Hepatocyte (in vitro differentiated cells): ENCODE measurements around the gene DPYD.

Experiments used
- EZH2 ChIP-seq: fragments of 200-600 bp; sonication (generic); IDR thresholded peaks from 2 replicates; pipeline ENCODE4 v1.6.1; 2016; ENCODE audit warnings: antibody characterized with exemption, mild to moderate bottlenecking, borderline replicate concordance
- TF ChIP-seq, protein P1 (sequence below): fragments of 200-600 bp; sonication (generic); IDR thresholded peaks from 2 replicates; pipeline ENCODE4 v1.5.1; 2016; ENCODE audit warnings: antibody characterized with exemption, mild to moderate bottlenecking; ENCODE audit not compliant: poor library complexity

DNA sequence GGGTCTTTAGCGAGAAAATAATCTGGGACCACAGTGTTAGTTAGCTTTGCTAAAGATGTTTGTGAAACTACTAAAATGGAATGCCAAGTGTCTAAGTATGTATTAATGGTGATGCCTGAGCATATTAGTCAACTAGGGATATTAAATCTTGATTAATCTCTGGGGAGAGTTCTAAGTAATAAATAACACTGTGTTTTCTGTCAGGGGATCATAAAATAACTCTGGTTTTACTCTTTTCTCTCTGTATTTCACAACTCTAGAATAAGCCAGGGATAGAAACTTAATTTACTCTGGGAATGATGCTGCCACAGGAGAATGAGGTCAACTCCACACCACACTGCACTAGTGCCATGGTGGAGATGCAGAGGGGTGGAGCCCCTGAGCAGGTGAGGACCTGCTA lies 800.0 kb downstream of the DPYD start:
- TF ChIP-seq, protein P1, sequence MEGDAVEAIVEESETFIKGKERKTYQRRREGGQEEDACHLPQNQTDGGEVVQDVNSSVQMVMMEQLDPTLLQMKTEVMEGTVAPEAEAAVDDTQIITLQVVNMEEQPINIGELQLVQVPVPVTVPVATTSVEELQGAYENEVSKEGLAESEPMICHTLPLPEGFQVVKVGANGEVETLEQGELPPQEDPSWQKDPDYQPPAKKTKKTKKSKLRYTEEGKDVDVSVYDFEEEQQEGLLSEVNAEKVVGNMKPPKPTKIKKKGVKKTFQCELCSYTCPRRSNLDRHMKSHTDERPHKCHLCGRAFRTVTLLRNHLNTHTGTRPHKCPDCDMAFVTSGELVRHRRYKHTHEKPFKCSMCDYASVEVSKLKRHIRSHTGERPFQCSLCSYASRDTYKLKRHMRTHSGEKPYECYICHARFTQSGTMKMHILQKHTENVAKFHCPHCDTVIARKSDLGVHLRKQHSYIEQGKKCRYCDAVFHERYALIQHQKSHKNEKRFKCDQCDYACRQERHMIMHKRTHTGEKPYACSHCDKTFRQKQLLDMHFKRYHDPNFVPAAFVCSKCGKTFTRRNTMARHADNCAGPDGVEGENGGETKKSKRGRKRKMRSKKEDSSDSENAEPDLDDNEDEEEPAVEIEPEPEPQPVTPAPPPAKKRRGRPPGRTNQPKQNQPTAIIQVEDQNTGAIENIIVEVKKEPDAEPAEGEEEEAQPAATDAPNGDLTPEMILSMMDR, result no peak
- TF ChIP-seq EZH2, result no peak
